ENCODE data around the gene NEMP2.

GRCh38 chr2:190457256-190457655 lies 77.3 kb downstream of the NEMP2 start:
- TF ChIP-seq CTCF (IDR thresholded peaks at IDR 0.05) (no peak), POLR2AphosphoS5 (IDR thresholded peaks at IDR 0.05) (no peak), EP300 (IDR thresholded peaks at IDR 0.05) (no peak)
